ENCODE measurements around the gene C21orf91.

The C21orf91 gene

GRCh38 chr21:17848228-17848627 lies 29.1 kb upstream of the C21orf91 start:
- no peak for DNase-seq (ENCODE audit: low read depth)
- H3K4me3 ChIP-seq (ENCODE audit: low read depth, low read length) = no peak overlapping the region
- no peak for TF ChIP-seq CTCF (IDR thresholded peaks at IDR 0.05; ENCODE audit: control insufficient read depth, extremely low read depth, insufficient read depth)

- H3K4me3 ChIP-seq (ENCODE audit: low read depth, low read length) = no peak overlapping the region
- no peak for TF ChIP-seq CTCF (IDR thresholded peaks at IDR 0.05; ENCODE audit: control insufficient read depth, extremely low read depth, insufficient read depth)
- no peak for DNase-seq (ENCODE audit: low read depth)
These were observed 21.9 kb upstream of the C21orf91 start for GRCh38 chr21:17841103-17841502.

GRCh38 chr21:17834639-17835354 lies 15.6 kb upstream of the C21orf91 start:
- no peak for TF ChIP-seq CTCF (IDR thresholded peaks at IDR 0.05; ENCODE audit: control insufficient read depth, extremely low read depth, insufficient read depth)
- no peak overlapping the region for H3K4me3 ChIP-seq (ENCODE audit: low read depth, low read length)
- DNase-seq (ENCODE audit: low read depth) = no peak

GRCh38 chr21:17829472-17829871 lies 10.3 kb upstream of the C21orf91 start:
- no peak overlapping the region for H3K4me3 ChIP-seq (ENCODE audit: low read depth, low read length)
- no peak for DNase-seq (ENCODE audit: low read depth)
- no peak for TF ChIP-seq CTCF (IDR thresholded peaks at IDR 0.05; ENCODE audit: control insufficient read depth, extremely low read depth, insufficient read depth)

- no peak for TF ChIP-seq CTCF (IDR thresholded peaks at IDR 0.05; ENCODE audit: control insufficient read depth, extremely low read depth, insufficient read depth)
- DNase-seq (ENCODE audit: low read depth) = no peak
- no peak overlapping the region for H3K4me3 ChIP-seq (ENCODE audit: low read depth, low read length)
These were observed 9.1 kb upstream of the C21orf91 start for GRCh38 chr21:17828223-17828622.

GRCh38 chr21:17823846-17824245 lies 4.7 kb upstream of the C21orf91 start:
- TF ChIP-seq CTCF (IDR thresholded peaks at IDR 0.05; ENCODE audit: control insufficient read depth, extremely low read depth, insufficient read depth) = no peak
- DNase-seq (ENCODE audit: low read depth) = no peak
- no peak overlapping the region for H3K4me3 ChIP-seq (ENCODE audit: low read depth, low read length)

- no peak for DNase-seq (ENCODE audit: low read depth)
- TF ChIP-seq CTCF (IDR thresholded peaks at IDR 0.05; ENCODE audit: control insufficient read depth, extremely low read depth, insufficient read depth) = no peak
- H3K4me3 ChIP-seq (ENCODE audit: low read depth, low read length) = no peak overlapping the region
These were observed 2.0 kb upstream of the C21orf91 start for GRCh38 chr21:17821121-17821520.
